HEK293 (cell line): Measurements from ENCODE around the gene SP2.

Experiments used
- CTCF ChIA-PET: fragments of 350-600 bp; formaldehyde crosslinking; extraction: SDS; loops from one replicate; lab custom pipeline; 2021; ENCODE audit warnings: antibody characterized with exemption; lab: Yijun Ruan, JAX
- POLR2A ChIA-PET: fragments of 300-600 bp; formaldehyde crosslinking; extraction: SDS; loops from one replicate; lab custom pipeline; 2020; ENCODE audit warnings: antibody characterized with exemption, inconsistent platforms; lab: Yijun Ruan, JAX
- H3K27ac ChIP-seq: fragments of 200-500 bp; sonication (Bioruptor generic); 2 replicates; pipeline ENCODE4 v1.5.1; 2014; ENCODE audit warnings: low read depth, low read length, control low read depth, inconsistent platforms; ENCODE audit errors: extremely low read depth
- H3K36me3 ChIP-seq, 2 experiments: fragments of 200-500 bp in 1 of 2; sonication (Bioruptor generic) in 1 of 2; 1 replicate in 1 of 2; 2 replicates in 1 of 2; pipeline ENCODE4 v1.5.1; 2014 to 2017; ENCODE audit warnings: inconsistent platforms in 2 of 2, low read length in 2 of 2; ENCODE audit not compliant: control insufficient read depth in 2 of 2, insufficient read depth in 1 of 2
- H3K4me1 ChIP-seq: fragments of 200-500 bp; sonication (Bioruptor generic); 2 replicates; pipeline ENCODE4 v1.5.1; 2014; ENCODE audit warnings: mild to moderate bottlenecking, low read length, inconsistent platforms; ENCODE audit not compliant: control insufficient read depth, insufficient read depth
- H3K4me3 ChIP-seq: 2 replicates; pipeline ENCODE4 v1.5.1; 2011; ENCODE audit warnings: low read depth, mild to moderate bottlenecking, control low read depth, low read length, moderate library complexity
- H3K9me3 ChIP-seq: fragments of 200-500 bp; sonication (Bioruptor generic); 2 replicates; pipeline ENCODE4 v1.5.1; 2014; ENCODE audit warnings: low read depth, low read length, inconsistent platforms; ENCODE audit not compliant: control insufficient read depth, insufficient read depth
- BCL11A ChIP-seq: fragments of 450-650 bp; formaldehyde crosslinking; IDR thresholded peaks from 2 replicates; pipeline ENCODE4 v1.5.1; 2016; ENCODE audit warnings: low read depth, missing biosample characterization, missing genetic modification characterization
- KLF8 ChIP-seq: fragments of 450-650 bp; formaldehyde crosslinking; IDR thresholded peaks from 2 replicates; pipeline ENCODE4 v1.5.1; 2016; ENCODE audit warnings: missing biosample characterization, missing genetic modification characterization
- PRDM1 ChIP-seq: fragments of 450-650 bp; formaldehyde crosslinking; IDR thresholded peaks from 2 replicates; pipeline ENCODE4; 2016; ENCODE audit warnings: missing biosample characterization, missing genetic modification characterization
- SALL2 ChIP-seq: fragments of 450-650 bp; formaldehyde crosslinking; IDR thresholded peaks from 2 replicates; pipeline ENCODE4 v1.5.0; 2017; ENCODE audit warnings: missing biosample characterization, mild to moderate bottlenecking, missing genetic modification characterization, borderline replicate concordance
- SP7 ChIP-seq: fragments of 450-650 bp; formaldehyde crosslinking; IDR thresholded peaks from 2 replicates; pipeline ENCODE4 v1.5.1; 2016; ENCODE audit warnings: missing biosample characterization, missing genetic modification characterization
- TRIM28 ChIP-seq: IDR thresholded peaks from 2 replicates; pipeline ENCODE4 v1.6.1; 2011; ENCODE audit warnings: low read length, control low read depth, borderline replicate concordance
- ZNF132 ChIP-seq: fragments of 450-650 bp; formaldehyde crosslinking; IDR thresholded peaks from 2 replicates; pipeline ENCODE4 v1.5.1; 2017; ENCODE audit warnings: missing biosample characterization, missing genetic modification characterization, borderline replicate concordance
- ZNF169 ChIP-seq: fragments of 450-650 bp; formaldehyde crosslinking; IDR thresholded peaks from 2 replicates; pipeline ENCODE4 v1.5.1; 2016; ENCODE audit warnings: missing biosample characterization, missing genetic modification characterization
- ZNF175 ChIP-seq: fragments of 450-650 bp; formaldehyde crosslinking; IDR thresholded peaks from 2 replicates; pipeline ENCODE4 v1.5.1; 2016; ENCODE audit warnings: missing biosample characterization, missing genetic modification characterization
- ZNF24 ChIP-seq: fragments of 450-650 bp; formaldehyde crosslinking; IDR thresholded peaks from 2 replicates; pipeline ENCODE4 v1.5.1; 2016; ENCODE audit warnings: missing biosample characterization, missing genetic modification characterization
- ZNF354C ChIP-seq: fragments of 450-650 bp; formaldehyde crosslinking; IDR thresholded peaks from 2 replicates; pipeline ENCODE4 v1.5.1; 2016; ENCODE audit warnings: missing biosample characterization, missing genetic modification characterization, low read depth, borderline replicate concordance
- ZNF394 ChIP-seq: fragments of 450-650 bp; formaldehyde crosslinking; IDR thresholded peaks from 2 replicates; pipeline ENCODE4 v1.5.1; 2016; ENCODE audit warnings: missing biosample characterization, missing genetic modification characterization, mild to moderate bottlenecking, moderate library complexity, borderline replicate concordance
- ZNF501 ChIP-seq: fragments of 450-650 bp; formaldehyde crosslinking; IDR thresholded peaks from 2 replicates; pipeline ENCODE4 v1.5.1; 2016; ENCODE audit warnings: missing biosample characterization, missing genetic modification characterization
- ZNF561 ChIP-seq: fragments of 450-650 bp; IDR thresholded peaks from 2 replicates; pipeline ENCODE4 v1.5.1; 2018; ENCODE audit warnings: missing biosample characterization, missing genetic modification characterization, borderline replicate concordance
- ZNF596 ChIP-seq: fragments of 450-650 bp; IDR thresholded peaks from 2 replicates; pipeline ENCODE4 v1.5.0; 2018; ENCODE audit warnings: missing biosample characterization, mild to moderate bottlenecking, missing genetic modification characterization, moderate library complexity
- ZNF610 ChIP-seq: fragments of 450-650 bp; formaldehyde crosslinking; IDR thresholded peaks from 2 replicates; pipeline ENCODE4 v1.5.1; 2016; ENCODE audit warnings: missing biosample characterization, missing genetic modification characterization, borderline replicate concordance
- ZNF654 ChIP-seq: fragments of 450-650 bp; formaldehyde crosslinking; IDR thresholded peaks from 2 replicates; pipeline ENCODE4 v1.5.1; 2016; ENCODE audit warnings: low read depth, missing biosample characterization, missing genetic modification characterization
- ZNF670 ChIP-seq: fragments of 450-650 bp; formaldehyde crosslinking; IDR thresholded peaks from 2 replicates; pipeline ENCODE4 v1.5.1; 2016; ENCODE audit warnings: missing biosample characterization, missing genetic modification characterization, low read depth
- ZNF677 ChIP-seq: fragments of 450-650 bp; IDR thresholded peaks from 2 replicates; pipeline ENCODE4 v1.5.0; 2018; ENCODE audit warnings: missing biosample characterization, mild to moderate bottlenecking, missing genetic modification characterization, moderate library complexity
- ZNF830 ChIP-seq: fragments of 450-650 bp; IDR thresholded peaks from 2 replicates; pipeline ENCODE4 v1.5.0; 2018; ENCODE audit warnings: missing biosample characterization, missing genetic modification characterization, low read depth, mild to moderate bottlenecking, moderate library complexity
- ZSCAN23 ChIP-seq: fragments of 450-650 bp; formaldehyde crosslinking; IDR thresholded peaks from 2 replicates; pipeline ENCODE4 v1.5.1; 2016; ENCODE audit warnings: missing biosample characterization, missing genetic modification characterization
- TF ChIP-seq, protein P1 (sequence below): fragments of 450-650 bp; formaldehyde crosslinking; IDR thresholded peaks from 2 replicates; pipeline ENCODE4 v1.5.1; 2016; ENCODE audit warnings: missing biosample characterization, missing genetic modification characterization
- TF ChIP-seq, protein P2 (sequence below): fragments of 450-650 bp; formaldehyde crosslinking; IDR thresholded peaks from 2 replicates; pipeline ENCODE4 v1.5.1; 2016; ENCODE audit warnings: missing biosample characterization, missing genetic modification characterization
- TF ChIP-seq, protein P3 (sequence below): fragments of 450-650 bp; formaldehyde crosslinking; IDR thresholded peaks from 2 replicates; pipeline ENCODE4 v1.5.1; 2017; ENCODE audit warnings: missing biosample characterization, missing genetic modification characterization

The SP2 gene

DNA sequence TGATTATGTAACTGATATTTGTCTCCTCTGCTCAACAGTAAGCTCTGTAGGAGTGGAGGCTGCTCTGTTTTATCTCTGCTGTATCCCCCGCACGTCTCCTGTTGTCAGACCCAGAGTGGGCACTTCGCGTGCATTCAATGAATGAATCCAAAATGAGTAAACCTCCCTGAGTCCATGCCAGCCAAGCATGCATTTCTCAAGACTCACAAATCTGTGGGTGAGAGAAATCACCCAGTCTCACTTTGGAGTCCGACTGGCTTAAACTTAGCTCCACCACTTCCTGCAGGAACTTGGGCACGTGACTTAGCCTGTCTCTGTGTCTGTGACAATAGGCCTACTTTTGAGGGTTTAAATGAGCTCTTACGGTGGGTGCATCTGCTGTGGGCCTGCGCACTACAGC is 49.0 kb downstream of the SP2 start:
- Histone ChIP-seq H3K4me3 (no peak overlapping the region), H3K4me1 (no peaks in the 10 kb centered on the region)
- POLR2A ChIA-PET: interaction anchor here (1.0 to 1.3 kb wide), 2 partner anchors 25 to 50 kb away, joined by 3 read pairs; no protein-coding TSS in a partner anchor
- TF ChIP-seq ZNF830 (no peak), BCL11A (tag by site-specific recombination) (no peak), SALL2 (tag by site-specific recombination) (no peak), TRIM28 (no peak), ZNF169 (tag by site-specific recombination) (no peak), ZNF132 (tag by site-specific recombination) (no peak), ZNF677 (no peak), SP7 (tag by site-specific recombination) (no peak)
- TF ChIP-seq, protein P1, sequence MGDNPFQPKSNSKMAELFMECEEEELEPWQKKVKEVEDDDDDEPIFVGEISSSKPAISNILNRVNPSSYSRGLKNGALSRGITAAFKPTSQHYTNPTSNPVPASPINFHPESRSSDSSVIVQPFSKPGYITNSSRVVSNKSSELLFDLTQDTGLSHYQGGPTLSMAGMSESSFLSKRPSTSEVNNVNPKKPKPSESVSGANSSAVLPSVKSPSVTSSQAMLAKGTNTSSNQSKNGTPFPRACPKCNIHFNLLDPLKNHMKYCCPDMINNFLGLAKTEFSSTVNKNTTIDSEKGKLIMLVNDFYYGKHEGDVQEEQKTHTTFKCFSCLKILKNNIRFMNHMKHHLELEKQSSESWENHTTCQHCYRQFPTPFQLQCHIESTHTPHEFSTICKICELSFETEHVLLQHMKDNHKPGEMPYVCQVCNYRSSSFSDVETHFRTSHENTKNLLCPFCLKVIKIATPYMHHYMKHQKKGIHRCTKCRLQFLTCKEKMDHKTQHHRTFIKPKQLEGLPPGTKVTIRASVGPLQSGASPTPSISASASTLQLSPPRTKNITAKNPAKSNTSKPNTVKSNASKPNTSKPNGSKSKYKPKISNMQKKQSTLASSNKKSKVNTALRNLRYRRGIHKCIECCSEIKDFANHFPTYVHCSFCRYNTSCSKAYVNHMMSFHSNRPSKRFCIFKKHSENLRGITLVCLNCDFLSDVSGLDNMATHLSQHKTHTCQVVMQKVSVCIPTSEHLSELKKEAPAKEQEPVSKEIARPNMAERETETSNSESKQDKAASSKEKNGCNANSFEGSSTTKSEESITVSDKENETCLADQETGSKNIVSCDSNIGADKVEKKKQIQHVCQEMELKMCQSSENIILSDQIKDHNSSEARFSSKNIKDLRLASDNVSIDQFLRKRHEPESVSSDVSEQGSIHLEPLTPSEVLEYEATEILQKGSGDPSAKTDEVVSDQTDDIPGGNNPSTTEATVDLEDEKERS: no peak
- TF ChIP-seq, protein P2, sequence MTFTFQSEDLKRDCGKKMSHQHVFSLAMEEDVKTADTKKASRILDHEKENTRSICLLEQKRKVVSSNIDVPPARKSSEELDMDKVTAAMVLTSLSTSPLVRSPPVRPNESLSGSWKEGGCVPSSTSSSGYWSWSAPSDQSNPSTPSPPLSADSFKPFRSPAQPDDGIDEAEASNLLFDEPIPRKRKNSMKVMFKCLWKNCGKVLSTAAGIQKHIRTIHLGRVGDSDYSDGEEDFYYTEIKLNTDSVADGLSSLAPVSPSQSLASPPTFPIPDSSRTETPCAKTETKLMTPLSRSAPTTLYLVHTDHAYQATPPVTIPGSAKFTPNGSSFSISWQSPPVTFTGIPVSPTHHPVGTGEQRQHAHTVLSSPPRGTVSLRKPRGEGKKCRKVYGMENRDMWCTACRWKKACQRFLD: no peak
- TF ChIP-seq, all 188 proteins: peak for 0
- H3K27ac ChIP-seq: no peak overlapping the region
- peaks cover 0 to 61% of the 10 kb centered on the region in 2 experiments; a peak in 2 of 3 replicates for H3K36me3 ChIP-seq
- CTCF ChIA-PET: interaction anchor here (0.6 to 22.4 kb wide), 10 partner anchors 13 to 123 kb away, joined by 3 to 592 read pairs (median 4); partner anchors contain the start of genes CDK5RAP3, PRR15L and SCRN2
- H3K9me3 ChIP-seq: no peaks in the 10 kb centered on the region

DNA sequence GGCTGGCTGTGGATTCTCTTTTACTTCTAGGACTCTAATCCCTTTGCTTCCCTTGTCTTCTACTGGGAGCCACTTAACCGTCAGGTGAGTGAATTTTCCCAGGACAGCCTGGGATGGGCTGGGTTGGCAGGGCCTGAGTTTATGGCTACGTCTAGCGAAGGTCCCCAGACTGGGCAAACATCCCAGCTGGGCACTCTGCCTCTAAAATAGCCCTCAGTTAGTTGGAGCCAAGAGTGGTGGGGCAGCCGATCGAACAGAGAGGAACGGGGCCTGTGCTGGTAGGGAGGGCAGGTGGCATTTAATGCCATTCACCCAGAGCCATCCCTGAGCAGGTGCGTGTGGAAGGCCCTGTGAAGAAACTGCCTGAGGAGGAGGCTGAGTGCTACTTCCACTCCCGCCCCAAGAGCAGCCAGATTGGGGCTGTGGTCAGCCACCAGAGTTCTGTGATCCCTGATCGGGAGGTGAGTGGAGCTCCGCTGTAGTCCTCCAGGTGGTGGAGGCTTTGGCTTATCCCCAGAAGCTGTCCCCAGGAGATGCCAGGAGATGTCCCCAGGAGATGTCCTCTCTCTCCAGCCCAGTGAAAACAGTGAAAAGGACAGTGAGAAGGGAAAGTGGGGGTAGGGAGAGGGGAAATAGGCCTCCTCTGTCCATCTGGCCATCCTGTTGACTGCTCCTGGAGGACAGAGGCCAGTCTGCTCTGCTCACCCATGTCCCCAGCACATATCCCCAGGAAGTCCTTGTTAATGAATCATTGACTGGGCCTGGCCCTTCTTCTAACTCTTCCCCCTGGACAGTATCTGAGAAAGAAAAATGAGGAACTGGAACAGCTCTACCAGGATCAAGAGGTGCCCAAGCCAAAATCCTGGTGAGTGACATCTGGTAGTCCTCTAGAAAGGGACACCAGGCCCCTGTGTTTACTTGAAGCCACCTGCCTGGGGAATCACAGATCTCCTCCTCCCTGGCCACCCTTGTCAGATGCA is 49.8 kb downstream of the SP2 start:
- Histone ChIP-seq H3K9me3 (no peaks in the 10 kb centered on the region), H3K36me3 (peaks cover under 1 to 66% of the 10 kb centered on the region in 2 experiments; a peak in 2 of 3 replicates), H3K27ac (no peak overlapping the region), H3K4me3 (no peak overlapping the region), H3K4me1 (no peaks in the 10 kb centered on the region)
- ChIA-PET POLR2A (interaction anchor here (1.0 to 1.3 kb wide), 6 partner anchors 11 to 155 kb away, joined by 3 to 14 read pairs (median 4); partner anchors contain the start of genes CDK5RAP3 and PRR15L), CTCF (interaction anchor here (0.6 to 22.4 kb wide), 25 partner anchors 9 to 518 kb away, joined by 3 to 592 read pairs (median 4); partner anchors contain the start of genes CDK5RAP3, PRR15L, SP2 and TBX21)
- TF ChIP-seq PRDM1 (tag by site-specific recombination) (peak; percentile 95), ZNF670 (tag by site-specific recombination) (no peak), ZNF610 (no peak)

DNA sequence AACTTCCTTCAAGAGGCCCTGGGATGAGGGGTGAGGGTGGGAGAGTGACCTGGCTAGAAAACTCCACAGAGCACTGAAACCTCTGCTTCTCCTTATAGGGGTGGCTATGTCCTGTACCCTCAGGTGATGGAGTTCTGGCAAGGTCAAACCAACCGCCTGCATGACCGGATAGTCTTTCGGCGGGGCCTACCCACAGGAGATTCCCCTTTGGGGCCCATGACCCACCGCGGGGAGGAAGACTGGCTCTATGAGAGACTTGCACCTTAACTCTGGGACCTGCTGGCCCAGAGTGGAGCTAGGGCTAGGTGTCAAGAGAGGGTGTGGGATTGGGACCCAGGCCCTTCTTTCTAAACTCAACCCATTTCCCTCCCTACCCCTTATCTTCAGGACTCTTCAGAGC is 50.5 kb downstream of the SP2 start:
- peaks cover 6 to 72% of the 10 kb centered on the region in 2 experiments; a peak in 2 of 3 replicates for H3K36me3 ChIP-seq
- no peaks in the 10 kb centered on the region for H3K9me3 ChIP-seq
- CTCF ChIA-PET: interaction anchor here (0.6 to 22.4 kb wide), 31 partner anchors 9 to 933 kb away, joined by 3 to 592 read pairs (median 4); partner anchors contain the start of genes CDK5RAP3, PRR15L and SP2
- H3K4me3 ChIP-seq: no peak overlapping the region
- no peaks in the 10 kb centered on the region for H3K4me1 ChIP-seq
- H3K27ac ChIP-seq: no peak overlapping the region
- POLR2A ChIA-PET: interaction anchor here (0.5 to 1.4 kb wide), 11 partner anchors 9 to 154 kb away, joined by 3 to 14 read pairs (median 3); partner anchors contain the start of genes CDK5RAP3, PRR15L and SP2
- TF ChIP-seq ZSCAN23 (tag by site-specific recombination) (no peak), ZNF175 (no peak), PRDM1 (tag by site-specific recombination) (no peak), ZNF394 (tag by site-specific recombination) (no peak), ZNF354C (tag by site-specific recombination) (no peak), KLF8 (tag by site-specific recombination) (no peak), ZNF654 (tag by site-specific recombination) (no peak), ZNF561 (tag by site-specific recombination) (no peak), ZNF596 (no peak), ZNF24 (tag by site-specific recombination) (no peak), ZNF501 (tag by site-specific recombination) (no peak)
- TF ChIP-seq, protein P3, sequence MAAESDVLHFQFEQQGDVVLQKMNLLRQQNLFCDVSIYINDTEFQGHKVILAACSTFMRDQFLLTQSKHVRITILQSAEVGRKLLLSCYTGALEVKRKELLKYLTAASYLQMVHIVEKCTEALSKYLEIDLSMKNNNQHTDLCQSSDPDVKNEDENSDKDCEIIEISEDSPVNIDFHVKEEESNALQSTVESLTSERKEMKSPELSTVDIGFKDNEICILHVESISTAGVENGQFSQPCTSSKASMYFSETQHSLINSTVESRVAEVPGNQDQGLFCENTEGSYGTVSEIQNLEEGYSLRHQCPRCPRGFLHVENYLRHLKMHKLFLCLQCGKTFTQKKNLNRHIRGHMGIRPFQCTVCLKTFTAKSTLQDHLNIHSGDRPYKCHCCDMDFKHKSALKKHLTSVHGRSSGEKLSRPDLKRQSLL (tag by site-specific recombination): no peak
